ENCODE data around the gene PRKCD. TPM values are rescaled to one million over a fixed set of nuclear protein-coding genes. Genes with fewer than 3 reads are reported as not detected.

PRKCD gene
- total RNA-seq, 1 donor from 2014 or later, result 1.9 TPM

DNA sequence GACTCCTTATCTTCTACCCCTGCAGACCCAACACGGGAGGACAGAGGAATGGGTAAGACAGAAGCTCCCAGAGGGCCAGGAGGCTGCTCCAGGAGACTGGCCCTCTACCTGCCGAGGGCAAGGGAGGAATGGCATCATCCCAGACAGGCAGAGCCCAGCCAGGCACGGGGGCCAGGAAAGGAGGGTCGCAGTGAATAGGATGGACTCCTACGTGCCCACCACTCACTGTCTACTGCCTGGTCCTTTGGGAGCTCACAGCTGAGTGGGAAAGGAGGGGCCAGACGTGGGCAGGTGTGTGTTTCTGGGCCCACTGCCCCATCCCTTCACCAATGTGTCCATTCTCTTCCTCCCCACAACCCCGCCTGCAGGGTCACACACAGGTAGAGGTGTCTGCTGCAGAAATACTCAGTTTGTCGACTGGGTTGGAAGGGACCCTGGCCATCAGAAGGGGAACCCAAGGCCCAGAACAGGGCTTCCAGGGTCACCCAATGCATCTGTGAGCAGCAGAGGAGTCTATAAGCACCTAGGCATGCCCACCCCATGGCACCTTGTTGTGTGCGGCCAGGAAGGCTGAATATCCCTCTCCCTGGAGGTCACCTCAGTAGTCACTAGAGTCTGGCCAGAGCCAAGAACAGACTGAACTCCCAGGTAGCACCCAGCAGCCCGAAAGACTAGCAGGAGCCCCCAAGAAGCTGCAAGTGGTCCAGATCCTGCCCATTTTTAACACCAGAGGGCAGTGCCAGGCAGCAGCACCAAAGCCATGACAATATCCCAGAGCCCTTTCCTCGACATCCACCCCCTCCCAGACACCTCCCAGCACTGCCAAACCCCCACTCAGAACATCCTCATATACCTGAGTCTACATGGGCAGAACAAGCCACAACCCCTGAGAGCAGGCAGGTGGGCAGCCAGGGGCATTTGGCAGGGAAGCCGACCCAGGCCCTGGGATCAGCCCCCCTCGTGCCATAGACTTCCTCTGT lies 70.8 kb downstream of the PRKCD start:
- no peak for DNase-seq (ENCODE audit: low read depth in 2 of 2)

DNA sequence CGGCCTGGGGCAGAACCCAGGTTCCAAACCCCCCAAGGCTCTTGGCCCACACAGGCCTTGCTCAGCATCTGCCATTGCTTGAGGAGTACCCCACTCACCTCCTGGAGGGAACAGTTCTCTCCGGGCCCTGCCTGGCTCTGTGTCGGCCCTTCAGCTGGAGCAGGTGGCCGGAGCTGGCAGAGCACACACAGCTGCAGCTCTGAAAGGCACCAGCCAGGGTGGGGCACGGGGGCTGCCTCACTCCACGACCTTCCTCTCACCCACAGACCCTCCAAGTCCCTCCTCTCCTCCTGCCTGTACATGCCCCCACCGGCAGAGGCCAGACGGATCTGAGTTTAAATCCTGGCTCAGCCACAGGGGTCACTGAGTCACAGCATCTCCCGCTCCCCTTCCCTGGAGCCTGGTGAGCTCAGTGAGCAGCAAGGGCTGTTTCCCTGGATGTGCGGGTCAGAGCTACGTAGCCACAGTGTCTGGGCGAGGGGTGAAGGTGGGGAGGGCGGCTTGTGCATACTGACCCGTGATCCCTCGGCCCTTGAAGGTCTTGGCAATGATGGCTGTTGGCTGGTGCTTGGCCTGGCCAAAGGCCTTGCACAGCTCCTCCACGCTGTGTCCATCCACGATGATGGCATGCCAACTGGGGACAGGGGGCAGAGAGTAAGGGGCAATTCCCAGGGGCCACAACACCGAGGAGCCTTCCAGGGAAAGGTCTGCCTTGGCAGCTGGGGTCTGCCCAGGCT lies 71.8 kb downstream of the PRKCD start:
- no peak for DNase-seq (ENCODE audit: low read depth in 2 of 2)

DNA sequence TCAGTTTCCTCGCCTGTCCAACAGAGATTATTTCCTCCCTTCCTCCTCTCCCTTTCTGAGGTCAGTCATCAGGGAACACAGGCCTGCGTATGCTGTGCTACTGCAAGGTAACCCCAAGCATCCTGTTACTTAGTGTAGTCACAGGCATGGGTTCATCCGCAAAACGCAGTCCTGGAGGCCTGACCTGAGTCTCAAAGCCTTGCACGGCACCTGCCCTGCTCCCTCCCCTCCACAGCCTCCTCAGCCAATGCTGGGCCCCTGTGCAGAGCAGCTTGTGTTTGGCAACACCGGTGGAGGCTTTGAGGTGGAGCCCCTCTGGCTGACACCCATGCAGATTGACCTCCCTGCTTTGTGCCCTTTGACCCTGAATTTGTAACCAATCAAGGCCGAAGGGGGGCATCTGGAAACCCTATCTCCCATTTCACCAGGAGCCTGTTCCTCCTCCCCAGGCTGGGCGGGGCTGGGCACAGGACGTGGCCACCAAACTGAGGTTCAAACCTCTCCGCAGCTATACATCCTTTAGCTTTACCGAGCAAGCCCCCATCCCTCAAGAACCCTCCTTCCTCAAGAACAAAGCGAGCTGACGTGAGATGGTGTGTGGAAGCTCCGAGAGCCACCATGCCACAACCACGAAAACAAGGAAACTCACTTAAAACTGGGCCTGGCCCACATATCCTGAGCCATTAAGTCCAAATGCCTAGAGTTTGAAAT lies 73.3 kb downstream of the PRKCD start:
- DNase-seq (ENCODE audit: low read depth in 2 of 2), result no peak

DNA sequence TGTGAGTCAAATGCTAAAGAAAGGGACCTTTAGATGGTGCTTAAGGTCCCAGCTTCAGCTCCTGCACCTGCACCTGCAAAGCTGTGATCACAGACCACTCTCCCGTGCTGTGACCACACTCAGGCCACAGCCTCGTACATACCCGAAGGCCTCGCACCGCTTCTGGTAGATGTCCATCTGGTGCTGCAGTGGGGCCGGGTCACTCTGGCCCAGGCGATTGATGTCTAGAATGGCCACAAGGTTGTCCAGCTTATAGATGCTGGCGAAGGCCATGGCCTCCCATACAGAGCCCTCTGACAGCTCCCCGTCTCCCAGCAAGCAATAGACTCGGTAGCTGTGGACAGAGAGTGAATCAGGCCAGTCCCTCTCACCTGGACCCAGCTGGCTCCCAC lies 73.8 kb downstream of the PRKCD start:
- DNase-seq (ENCODE audit: low read depth in 2 of 2), result no peak

DNA sequence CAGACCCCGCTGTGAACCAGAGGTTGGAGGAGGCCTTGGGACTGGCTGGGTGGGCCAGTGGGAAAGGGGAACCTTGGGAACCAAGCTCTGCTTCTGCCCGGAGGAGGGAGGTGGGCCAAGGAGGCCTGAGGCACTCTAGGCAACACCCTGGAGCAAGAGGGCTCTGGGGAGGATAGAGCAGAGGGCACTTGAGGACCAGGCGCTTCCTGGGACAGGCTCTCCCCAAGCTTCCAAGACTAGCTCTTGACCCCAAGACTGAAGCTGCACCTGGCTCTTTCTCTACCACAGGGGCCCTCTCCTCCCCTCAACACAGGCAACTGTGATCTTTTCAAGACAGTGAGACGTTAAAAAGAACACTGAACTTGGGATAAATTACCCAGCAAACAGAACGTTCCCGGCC lies 74.5 kb downstream of the PRKCD start:
- no peak for DNase-seq (ENCODE audit: low read depth in 2 of 2)

DNA sequence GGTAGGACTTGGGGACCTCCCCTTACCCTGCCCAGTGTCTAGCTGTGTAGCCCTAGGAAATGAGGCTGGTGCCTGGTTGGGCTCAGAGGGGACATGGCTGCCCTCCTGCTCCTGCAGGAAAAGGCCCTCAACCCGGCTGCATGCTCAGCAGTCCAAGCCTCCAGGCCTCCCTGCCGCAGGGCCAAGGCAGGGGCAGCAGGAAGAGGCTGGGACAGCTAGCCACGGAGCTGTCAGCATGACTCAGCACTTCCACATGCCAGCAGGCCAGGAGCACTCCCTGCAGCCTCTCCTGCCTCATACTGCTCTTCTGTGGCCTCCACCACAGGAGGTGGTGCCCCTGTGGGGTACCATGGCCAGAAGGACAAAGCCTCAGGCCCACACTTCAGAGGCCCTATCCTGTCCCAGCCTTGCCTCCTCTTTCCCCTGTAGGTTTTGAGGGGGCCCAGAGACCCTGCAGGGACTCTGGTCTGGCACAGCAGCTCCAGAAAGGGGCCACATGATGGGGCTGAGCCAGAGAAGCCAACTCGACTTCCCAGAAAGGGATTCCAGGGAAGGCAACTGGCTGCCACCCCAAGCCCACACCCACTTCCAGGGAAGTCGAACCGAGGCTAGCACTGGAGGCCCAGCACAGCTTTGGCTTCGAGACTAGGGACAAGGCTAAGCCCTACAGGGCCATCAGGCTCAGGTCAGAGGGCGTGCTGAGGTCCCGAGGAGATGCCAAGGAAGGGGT lies 75.3 kb downstream of the PRKCD start:
- DNase-seq (ENCODE audit: low read depth in 2 of 2), result peak; percentile 83 to 94

DNA sequence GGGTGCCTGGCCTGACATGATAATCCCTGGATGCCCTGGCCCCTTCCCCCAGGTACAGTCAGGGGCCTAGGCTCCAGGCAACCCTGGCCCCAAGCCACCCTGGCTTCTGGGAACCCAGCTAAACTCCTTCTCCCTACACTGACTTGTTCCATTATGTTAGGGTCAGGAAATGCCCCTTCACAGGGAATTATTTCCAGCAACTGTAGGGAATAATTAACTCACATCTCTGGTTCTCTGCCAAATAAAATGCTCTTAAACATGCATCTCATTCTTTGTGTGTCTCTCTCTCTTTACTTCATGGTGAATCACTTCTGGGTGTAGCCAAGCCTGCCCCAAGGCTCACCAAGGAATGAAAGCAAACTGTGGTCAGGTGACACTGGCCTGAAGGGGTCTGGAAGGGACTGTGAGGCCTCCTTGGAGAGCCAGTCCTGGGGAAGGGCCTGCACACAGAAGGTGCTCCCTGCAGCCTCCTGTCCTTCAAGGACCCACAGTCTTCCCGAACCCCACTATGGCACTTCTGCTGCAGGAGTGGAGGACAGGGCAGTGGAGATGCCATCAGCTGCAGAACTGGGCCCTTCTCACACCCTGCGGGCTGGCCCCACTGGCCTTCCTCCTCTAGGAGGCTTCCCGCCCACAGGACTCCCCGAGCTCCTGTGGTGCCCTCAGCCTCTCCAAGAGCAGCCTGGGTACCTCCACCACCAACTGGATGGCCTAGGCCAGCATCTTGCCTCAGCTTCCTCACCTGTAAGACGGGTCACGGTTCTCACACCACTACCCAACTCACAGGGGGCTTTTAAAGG lies 77.2 kb downstream of the PRKCD start:
- DNase-seq (ENCODE audit: low read depth in 2 of 2), result peak; percentile 77 to 95

DNA sequence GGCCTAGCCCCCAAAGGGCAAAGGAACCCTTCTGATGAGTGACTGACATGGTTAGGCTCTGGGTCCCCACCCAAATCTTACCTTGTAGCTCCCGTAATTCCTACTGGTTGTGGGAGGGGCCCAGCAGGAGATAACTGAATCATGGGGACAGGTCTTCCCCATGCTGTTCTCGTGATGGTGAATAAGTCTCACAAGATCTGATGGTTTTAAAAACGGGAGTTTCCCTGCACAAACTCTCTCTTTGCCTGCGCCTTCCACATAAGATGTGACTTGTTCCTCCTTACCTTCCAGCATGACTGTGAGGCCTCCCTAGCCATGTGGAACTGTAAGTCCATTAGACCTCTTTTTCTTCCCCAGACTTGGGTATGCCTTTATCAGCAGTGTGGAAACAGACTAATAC lies 77.9 kb downstream of the PRKCD start:
- DNase-seq (ENCODE audit: low read depth in 2 of 2), result no peak

DNA sequence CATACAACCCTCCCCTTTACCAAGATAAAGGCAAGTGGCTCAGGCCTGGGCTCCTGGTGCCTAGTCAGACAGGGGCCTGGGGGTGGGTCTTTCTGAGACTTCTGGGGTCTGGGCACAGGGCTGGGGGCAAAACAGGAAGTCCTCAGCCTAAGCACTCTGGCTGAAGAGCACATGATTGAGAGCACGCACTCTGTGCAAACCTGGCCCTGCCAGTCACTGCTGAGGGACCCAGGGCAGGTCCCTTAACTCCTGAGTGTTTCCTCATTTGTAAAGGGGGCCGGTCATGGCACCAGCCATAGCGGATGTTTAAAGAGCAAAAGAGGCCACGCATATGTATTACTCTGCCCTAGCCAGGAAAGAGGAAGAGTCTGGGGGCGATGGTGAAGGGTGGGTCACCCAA lies 78.8 kb downstream of the PRKCD start:
- DNase-seq (ENCODE audit: low read depth in 2 of 2), result no peak

DNA sequence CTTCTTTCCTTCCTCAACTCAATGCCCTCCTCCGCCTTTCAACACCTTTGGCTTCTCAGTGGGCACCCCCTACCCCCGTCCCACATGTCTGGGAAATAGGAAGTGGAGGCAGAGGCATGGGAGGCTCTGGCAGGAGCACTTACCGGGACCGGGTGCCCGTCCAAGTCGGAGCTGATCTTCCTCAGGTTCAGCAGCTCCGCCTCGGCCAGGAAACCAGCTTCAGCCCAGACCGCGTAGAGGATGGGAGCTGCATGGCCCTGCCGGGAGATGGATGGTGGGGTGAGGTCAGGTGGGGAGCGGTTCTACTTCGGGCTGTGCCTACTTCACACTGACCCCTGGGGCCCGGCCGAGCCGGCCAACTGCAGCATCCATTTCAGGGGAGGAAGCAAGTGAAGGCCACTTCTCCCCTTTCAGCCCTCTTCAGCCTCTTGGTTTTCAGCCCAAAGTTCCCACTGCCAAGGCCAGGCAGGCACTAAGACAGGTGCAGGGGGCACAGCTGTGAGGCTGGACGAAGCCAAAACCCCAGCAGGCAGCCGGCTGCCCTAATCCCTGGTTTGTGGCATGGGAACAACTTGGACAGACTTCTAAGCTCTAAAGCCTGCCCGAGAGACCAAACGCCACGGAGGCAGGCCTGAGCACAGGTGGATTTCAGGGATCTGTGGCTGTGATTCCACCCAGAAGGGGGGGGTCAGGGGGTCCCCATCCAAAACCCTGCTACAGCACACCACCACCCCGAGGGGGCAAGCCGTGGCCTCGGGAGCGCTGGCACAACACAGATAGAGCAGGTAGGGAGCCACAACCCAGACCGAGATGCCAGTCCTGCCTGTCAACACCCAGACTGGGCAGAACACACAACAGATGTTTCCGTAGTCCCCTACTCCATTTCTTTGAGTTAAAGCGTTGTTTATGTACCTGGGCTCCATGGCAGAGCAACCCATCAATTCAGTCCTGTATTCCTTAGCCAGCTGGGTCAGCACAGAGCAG lies 80.3 kb downstream of the PRKCD start:
- no peak for DNase-seq (ENCODE audit: low read depth in 2 of 2)

DNA sequence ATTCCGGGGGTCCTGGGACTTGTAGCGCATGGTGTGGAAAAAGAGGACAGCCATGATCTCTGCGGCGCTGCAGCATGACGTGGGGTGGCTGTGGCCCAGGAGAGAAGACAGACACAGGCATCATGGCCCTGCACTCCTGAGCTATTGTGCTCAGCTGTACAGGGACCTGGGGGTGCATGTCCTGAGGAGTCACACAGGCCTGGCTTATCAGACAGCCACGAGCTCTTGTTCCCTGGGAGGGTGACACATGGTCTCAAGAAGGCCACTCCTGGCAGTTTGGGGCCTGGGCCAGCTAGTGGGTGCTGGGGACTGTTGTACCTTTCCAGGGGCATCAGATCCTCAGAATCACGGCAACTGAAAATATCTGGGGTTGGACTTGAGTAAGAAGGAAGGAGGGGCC lies 81.1 kb downstream of the PRKCD start:
- no peak for DNase-seq (ENCODE audit: low read depth in 2 of 2)

Other genes with a start within 250 kb of the PRKCD start
- 3.9 and 4.3 TPM in 2 replicates for gene SFMBT1, start 115.1 kb upstream of the PRKCD start, total RNA-seq
- 12.2 and 13.5 TPM in 2 replicates for gene RFT1, start 30.8 kb upstream of the PRKCD start, total RNA-seq
- 238 and 315 TPM in 2 replicates for gene TKT, start 94.8 kb downstream of the PRKCD start, total RNA-seq
- gene DCP1A, start 186.3 kb downstream of the PRKCD start, total RNA-seq, result 8.9 and 12.3 TPM in 2 replicates